NT2/D1 (cell line): ENCODE results near the gene SHC3.
"Not testable (repeated sequence)": the region's sequence is repeated elsewhere in the genome, so short reads cannot be mapped to it uniquely, and the experiment has no call there.

Experiments
- DNase-seq: peaks from one replicate; pipeline ENCODE4 v3.0.0-alpha.2; 2011; ENCODE audit warnings: low read depth, low spot score
- H3K27me3 ChIP-seq: 2 replicates; pipeline ENCODE4 v1.6.0; 2011; ENCODE audit warnings: mild to moderate bottlenecking; ENCODE audit not compliant: insufficient read length, insufficient read depth
- H3K36me3 ChIP-seq: 2 replicates; pipeline ENCODE4 v1.6.1; 2011; ENCODE audit warnings: mild to moderate bottlenecking, low read length, mixed read lengths; ENCODE audit not compliant: insufficient read depth, insufficient read length
- H3K4me1 ChIP-seq: 2 replicates; pipeline ENCODE4 v1.5.1; 2011; ENCODE audit not compliant: insufficient read depth, insufficient read length
- H3K4me3 ChIP-seq: 2 replicates; pipeline ENCODE4 v1.5.1; 2011; ENCODE audit warnings: low read depth; ENCODE audit not compliant: insufficient read length
- H3K9ac ChIP-seq: 2 replicates; pipeline ENCODE4 v1.6.0; 2011; ENCODE audit warnings: low read depth; ENCODE audit not compliant: insufficient read length
- H3K9me3 ChIP-seq: 2 replicates; pipeline ENCODE4 v1.5.1; 2011; ENCODE audit warnings: mild to moderate bottlenecking, low read length; ENCODE audit not compliant: insufficient read depth
- SUZ12 ChIP-seq: IDR thresholded peaks from 2 replicates; pipeline ENCODE4 v1.6.1; 2011; ENCODE audit not compliant: insufficient read length, insufficient read depth; ENCODE audit errors: extremely low read depth
- YY1 ChIP-seq: IDR thresholded peaks from 2 replicates; pipeline ENCODE4 v1.6.1; 2011; ENCODE audit not compliant: insufficient read length, insufficient read depth
- ZNF274 ChIP-seq: IDR thresholded peaks from 2 replicates; pipeline ENCODE4 v1.6.1; 2011; ENCODE audit warnings: mild to moderate bottlenecking, low read depth, low read length

Gene SHC3

GRCh38 chr9:89219637-89220036, 41.0 kb upstream of the SHC3 start:
- H3K27me3 ChIP-seq, result no peaks in the 10 kb centered on the region

GRCh38 chr9:89218040-89218928, 39.7 kb upstream of the SHC3 start:
- H3K9me3 ChIP-seq, result 0 out of 2 replicates have a peak, but pooled peaks cover 8% of the 10 kb centered on the region
- no peak for DNase-seq
- no peaks in the 10 kb centered on the region for H3K27me3 ChIP-seq
- no peak overlapping the region for H3K9ac ChIP-seq
- no peak overlapping the region for H3K4me3 ChIP-seq
- no peak for TF ChIP-seq YY1
- no peak for TF ChIP-seq ZNF274
- TF ChIP-seq SUZ12, result no peak
- H3K4me1 ChIP-seq, result no peaks in the 10 kb centered on the region
- no peaks in the 10 kb centered on the region for H3K36me3 ChIP-seq

More at GRCh38 chr9:89219637-89220036, 41.0 kb upstream of the SHC3 start:
- no peak overlapping the region for H3K9ac ChIP-seq
- H3K4me1 ChIP-seq, result no peaks in the 10 kb centered on the region
- H3K36me3 ChIP-seq, result no peaks in the 10 kb centered on the region
- no peak for DNase-seq
- H3K4me3 ChIP-seq, result no peak overlapping the region
- H3K9me3 ChIP-seq, result 0 out of 2 replicates have a peak, but pooled peaks cover 6% of the 10 kb centered on the region
- TF ChIP-seq ZNF274 (no peak), SUZ12 (no peak), YY1 (no peak)

- Histone ChIP-seq H3K4me1 (no peaks in the 10 kb centered on the region), H3K4me3 (no peak overlapping the region), H3K9me3 (peaks cover 8% of the 10 kb centered on the region; the same call in 1 of the 2 replicates), H3K9ac (no peak overlapping the region), H3K27me3 (no peaks in the 10 kb centered on the region), H3K36me3 (no peaks in the 10 kb centered on the region)
- DNase-seq, result no peak
- no peak for TF ChIP-seq SUZ12
- TF ChIP-seq YY1, result no peak
Observed at GRCh38 chr9:89215342-89215741, 36.7 kb upstream of the SHC3 start.

GRCh38 chr9:89213396-89213880, 34.8 kb upstream of the SHC3 start:
- Histone ChIP-seq H3K9ac (no peak overlapping the region), H3K4me3 (no peak overlapping the region), H3K9me3 (peaks cover 8% of the 10 kb centered on the region; the same call in 1 of the 2 replicates), H3K27me3 (no peaks in the 10 kb centered on the region), H3K4me1 (no peaks in the 10 kb centered on the region), H3K36me3 (no peaks in the 10 kb centered on the region)
- TF ChIP-seq SUZ12 (no peak), YY1 (no peak), ZNF274 (no peak)
- no peak for DNase-seq

GRCh38 chr9:89212171-89212570, 33.6 kb upstream of the SHC3 start:
- no peak for DNase-seq
- Histone ChIP-seq H3K27me3 (no peaks in the 10 kb centered on the region), H3K9ac (no peak overlapping the region), H3K36me3 (no peaks in the 10 kb centered on the region), H3K4me3 (no peak overlapping the region), H3K9me3 (peaks cover 8% of the 10 kb centered on the region; the same call in 1 of the 2 replicates), H3K4me1 (no peaks in the 10 kb centered on the region)
- TF ChIP-seq YY1 (no peak), ZNF274 (no peak), SUZ12 (no peak)

GRCh38 chr9:89209311-89209710, 30.7 kb upstream of the SHC3 start:
- not testable (repeated sequence) for H3K4me3 ChIP-seq, H3K36me3 ChIP-seq, H3K9ac ChIP-seq, H3K4me1 ChIP-seq, H3K27me3 ChIP-seq, H3K9me3 ChIP-seq, DNase-seq

GRCh38 chr9:89207026-89207425, 28.4 kb upstream of the SHC3 start:
- Histone ChIP-seq H3K36me3 (no peaks in the 10 kb centered on the region), H3K4me1 (no peaks in the 10 kb centered on the region), H3K27me3 (no peaks in the 10 kb centered on the region), H3K9me3 (no peaks in the 10 kb centered on the region; the same call in 1 of the 2 replicates), H3K4me3 (no peak overlapping the region), H3K9ac (no peak overlapping the region)
- TF ChIP-seq SUZ12, result no peak
- no peak for TF ChIP-seq YY1
- DNase-seq, result no peak
